A549 (cell line): Measurements from ENCODE around the gene FLNB. TPM values are rescaled to one million over a fixed set of nuclear protein-coding genes. Genes with fewer than 3 reads are reported as not detected.

Source experiments
- ATAC-seq, 2 experiments: fragments of 200-7000 bp in 1 of 2; fragments of >200 bp in 1 of 2; cut with Nextera tagmentation in 1 of 2; cut with Tn5 transposase in 1 of 2; 3 replicates each; pipeline versions ENCODE4 v1.8.0 to v1.9.1; 2018 to 2020; ENCODE audit warnings: mild to moderate bottlenecking in 1 of 2, moderate library complexity in 1 of 2
- CTCF ChIA-PET: fragments of 300-600 bp; sonication (Branson Sonifier 250); formaldehyde crosslinking; extraction: SDS; loops from one replicate; lab custom pipeline; 2021; ENCODE audit warnings: antibody characterized with exemption, inconsistent platforms; lab: Yijun Ruan, JAX
- POLR2A ChIA-PET: fragments of 350-600 bp; formaldehyde crosslinking; extraction: SDS; loops from one replicate; lab custom pipeline; 2021; ENCODE audit warnings: antibody characterized with exemption, inconsistent platforms; lab: Yijun Ruan, JAX
- DNase-seq, 2 experiments: peaks; one replicate each; pipeline versions ENCODE4 v3.0.0 to v3.0.0-alpha.2; 2011 to 2016; ENCODE audit warnings: low read depth in 1 of 2, low spot score in 1 of 2
- FAIRE-seq: peaks from 2 replicates; lab custom pipeline; 2011; peaks lifted over from hg19 to GRCh38; lab: Jason Lieb, UNC
- H3K27ac ChIP-seq, 2 experiments: fragments of >200 bp; sonication (Bioruptor Twin); formaldehyde crosslinking; 3 replicates each; pipeline ENCODE4 v1.5.1; 2016 to 2017
- H3K4me1 ChIP-seq: fragments of >200 bp; sonication (Bioruptor Twin); formaldehyde crosslinking; 3 replicates; pipeline ENCODE4 v1.6.1; 2016
- H3K4me2 ChIP-seq: fragments of >200 bp; sonication (Bioruptor Twin); formaldehyde crosslinking; 3 replicates; pipeline ENCODE4 v1.6.1; 2016
- H3K4me3 ChIP-seq: fragments of >200 bp; sonication (Bioruptor Twin); formaldehyde crosslinking; 3 replicates; pipeline ENCODE4 v1.5.1; 2016
- H3K9me3 ChIP-seq: fragments of >200 bp; sonication (Bioruptor Twin); formaldehyde crosslinking; 3 replicates; pipeline ENCODE4 v1.6.1; 2016
- BHLHE40 ChIP-seq: IDR thresholded peaks from 2 replicates; pipeline ENCODE4 v1.6.1; 2012; ENCODE audit warnings: low read depth, low read length, inconsistent platforms
- CHD4 ChIP-seq: fragments of 200-600 bp; sonication (generic); IDR thresholded peaks from 2 replicates; pipeline ENCODE4 v1.6.1; 2016; ENCODE audit warnings: antibody characterized with exemption, mild to moderate bottlenecking, borderline replicate concordance
- EHMT2 ChIP-seq: fragments of 200-600 bp; sonication (generic); IDR thresholded peaks from 2 replicates; pipeline ENCODE4 v1.6.1; 2016; ENCODE audit warnings: antibody characterized with exemption, low read depth, mild to moderate bottlenecking, moderate library complexity
- FOSB ChIP-seq: fragments of 250-450 bp; sonication (Bioruptor Pico); IDR thresholded peaks from 2 replicates; pipeline ENCODE4 v1.5.0; 2020; ENCODE audit warnings: mild to moderate bottlenecking, moderate library complexity
- FOSL2 ChIP-seq, 2 experiments: fragments of 450-650 bp in 1 of 2; fragments of >200 bp in 1 of 2; sonication (Bioruptor Twin) in 1 of 2; formaldehyde crosslinking; IDR thresholded peaks; 2 replicates each; pipeline versions ENCODE4 v1.5.0 to v1.6.1; 2016 to 2020; ENCODE audit warnings: mild to moderate bottlenecking in 1 of 2, moderate library complexity in 1 of 2
- FOXS1 ChIP-seq: fragments of 250-450 bp; sonication (Bioruptor Pico); IDR thresholded peaks from 2 replicates; pipeline ENCODE4 v1.5.0; 2020; ENCODE audit warnings: mild to moderate bottlenecking, moderate library complexity
- GATA3 ChIP-seq: IDR thresholded peaks from 2 replicates; pipeline ENCODE4 v1.6.1; 2012; ENCODE audit warnings: borderline replicate concordance
- HDAC2 ChIP-seq: fragments of 200-600 bp; sonication (generic); IDR thresholded peaks from 2 replicates; pipeline ENCODE4 v1.6.1; 2016
- HOXB5 ChIP-seq: fragments of 250-450 bp; sonication (Bioruptor Pico); IDR thresholded peaks from 2 replicates; pipeline ENCODE4 v1.5.0; 2020; ENCODE audit warnings: mild to moderate bottlenecking, moderate library complexity
- JUN ChIP-seq, 2 experiments: fragments of >200 bp; sonication (Bioruptor Twin); formaldehyde crosslinking; IDR thresholded peaks; 2 replicates in 1 of 2; 3 replicates in 1 of 2; pipeline ENCODE4 v1.6.1; 2016 to 2017
- KDM5A ChIP-seq: fragments of 200-600 bp; sonication (generic); IDR thresholded peaks from 2 replicates; pipeline ENCODE4 v1.6.1; 2016; ENCODE audit warnings: antibody characterized with exemption, mild to moderate bottlenecking
- MAFK ChIP-seq: fragments of 450-650 bp; IDR thresholded peaks from 2 replicates; pipeline ENCODE4 v1.6.1; 2014; ENCODE audit not compliant: partially characterized antibody
- MYC ChIP-seq: IDR thresholded peaks from 2 replicates; pipeline ENCODE4 v1.6.1; 2012; ENCODE audit warnings: mild to moderate bottlenecking, inconsistent platforms, low read length, improper control_type of control experiment, borderline replicate concordance
- NFE2L2 ChIP-seq: fragments of 150-350 bp; conservative IDR thresholded peaks from 2 replicates; pipeline ENCODE4 v1.6.1; 2014; ENCODE audit warnings: low read length
- PHF8 ChIP-seq: fragments of 200-600 bp; sonication (generic); IDR thresholded peaks from 2 replicates; pipeline ENCODE4 v1.6.1; 2016; ENCODE audit warnings: low read depth, mild to moderate bottlenecking, antibody characterized with exemption, moderate library complexity, borderline replicate concordance
- RAD21 ChIP-seq, 2 experiments: fragments of >200 bp in 1 of 2; sonication (Bioruptor Twin) in 1 of 2; formaldehyde crosslinking in 1 of 2; IDR thresholded peaks in 1 of 2; conservative IDR thresholded peaks in 1 of 2; 2 replicates in 1 of 2; 3 replicates in 1 of 2; pipeline ENCODE4 v1.6.1; 2012 to 2018; ENCODE audit warnings: inconsistent platforms in 1 of 2
- RARB ChIP-seq: fragments of 250-450 bp; sonication (Bioruptor Pico); IDR thresholded peaks from 2 replicates; pipeline ENCODE4 v1.8.0; 2021; ENCODE audit warnings: mild to moderate bottlenecking, moderate library complexity
- RCOR1 ChIP-seq: fragments of 150-350 bp; IDR thresholded peaks from 2 replicates; pipeline ENCODE4 v1.6.1; 2014; ENCODE audit warnings: antibody characterized with exemption, low read length, low read depth
- TP53 ChIP-seq: fragments of 250-450 bp; sonication (Bioruptor Pico); IDR thresholded peaks from 2 replicates; pipeline ENCODE4 v1.5.0; 2021; ENCODE audit warnings: mild to moderate bottlenecking, moderate library complexity
- ZFP36 ChIP-seq: fragments of 450-650 bp; IDR thresholded peaks from 2 replicates; pipeline ENCODE4 v1.6.1; 2014; ENCODE audit warnings: borderline replicate concordance; ENCODE audit not compliant: partially characterized antibody
- ZNF302 ChIP-seq: fragments of 250-450 bp; sonication (Bioruptor Pico); IDR thresholded peaks from 2 replicates; pipeline ENCODE4 v1.9.0; 2021; ENCODE audit warnings: inconsistent platforms, mild to moderate bottlenecking, moderate library complexity
- ZSCAN20 ChIP-seq: fragments of 250-450 bp; sonication (Bioruptor Pico); IDR thresholded peaks from 2 replicates; pipeline ENCODE4 v1.8.0; 2022; ENCODE audit warnings: mild to moderate bottlenecking, moderate library complexity
- WGBS: methylation state at CpG from one replicate; pipeline ENCODE4 v1.1.6; 2017; ENCODE audit errors: missing lambda C conversion rate; 5-methylcytosine and 5-hydroxymethylcytosine counted together
- polyA plus RNA-seq, 4 experiments: library from polyadenylated mRNA; depleted of rRNA in 3 of 4; stranded (reverse); fragments of >200 nt; fragmentation: RNase III in 1 of 4; extraction: RNeasy Plus Mini Kit Qiagen cat#74134 plus additional on column Dnase treatment in 1 of 4; gene quantifications; 2 replicates in 3 of 4; 3 replicates in 1 of 4; pipeline ENCODE4 v1.2.3, GENCODE V29; 2011 to 2017
- TF ChIP-seq, protein P1 (sequence below): fragments of >200 bp; sonication (Bioruptor Twin); formaldehyde crosslinking; IDR thresholded peaks from 3 replicates; pipeline ENCODE4 v1.6.1; 2016
- TF ChIP-seq, protein P2 (sequence below): fragments of >200 bp; sonication (Bioruptor Twin); formaldehyde crosslinking; IDR thresholded peaks from 3 replicates; pipeline ENCODE4 v1.5.1; 2016
- TF ChIP-seq, protein P3 (sequence below): fragments of 250-450 bp; sonication (Bioruptor Pico); IDR thresholded peaks from 2 replicates; pipeline ENCODE4 v1.5.0; 2020; ENCODE audit warnings: low read depth, mild to moderate bottlenecking, moderate library complexity
- TF ChIP-seq, protein P4 (sequence below): IDR thresholded peaks from 2 replicates; pipeline ENCODE4 v1.6.1; 2012; ENCODE audit warnings: low read depth, borderline replicate concordance
- TF ChIP-seq, protein P5 (sequence below): fragments of >200 bp; sonication (Bioruptor Twin); formaldehyde crosslinking; IDR thresholded peaks from 2 replicates; pipeline ENCODE4 v1.6.1; 2016
- TF ChIP-seq, protein P6 (sequence below): IDR thresholded peaks from 2 replicates; pipeline ENCODE4 v1.6.1; 2012
- TF ChIP-seq, protein P7 (sequence below): IDR thresholded peaks from 2 replicates; pipeline ENCODE4 v1.6.1; 2012

The FLNB gene
- polyA plus RNA-seq, 2 of the 4 experiments (the other 2 are of a cell fraction): 235 to 439 TPM

DNA sequence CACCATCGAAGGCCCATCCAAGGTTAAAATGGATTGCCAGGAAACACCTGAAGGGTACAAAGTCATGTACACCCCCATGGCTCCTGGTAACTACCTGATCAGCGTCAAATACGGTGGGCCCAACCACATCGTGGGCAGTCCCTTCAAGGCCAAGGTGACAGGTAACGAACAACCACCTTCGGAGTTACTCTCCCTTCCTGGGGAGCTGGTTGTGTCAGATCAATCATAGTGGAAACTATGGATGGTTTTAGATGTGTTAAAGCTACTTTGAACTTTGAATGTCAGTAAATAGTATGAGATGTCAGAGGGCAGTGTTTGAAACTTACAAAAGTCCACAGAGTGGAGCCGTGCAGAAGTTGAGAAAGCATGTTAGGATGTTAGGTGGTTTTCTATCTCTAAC, 160.3 kb downstream of the FLNB start:
- POLR2A ChIA-PET: no interaction called here
- Histone ChIP-seq H3K4me3 (no peak overlapping the region), H3K4me1 (peaks cover 93% of the 10 kb centered on the region)
- ATAC-seq (no peak), FAIRE-seq (no peak)
- CTCF ChIA-PET: interaction anchor here (1.1 to 4.8 kb wide), 4 partner anchors 9 to 160 kb away, joined by 3 to 49 read pairs (median 4); partner anchors contain the start of gene FLNB
- TF ChIP-seq HDAC2 (no peak), ZNF302 (CRISPR knock-in tag) (no peak), KDM5A (no peak), TP53 (no peak), MAFK (no peak), HOXB5 (no peak), ZFP36 (no peak), ZSCAN20 (CRISPR knock-in tag) (no peak), NFE2L2 (no peak), FOSB (no peak), CHD4 (no peak), FOXS1 (CRISPR knock-in tag) (no peak), PHF8 (no peak)
- TF ChIP-seq, protein P1, sequence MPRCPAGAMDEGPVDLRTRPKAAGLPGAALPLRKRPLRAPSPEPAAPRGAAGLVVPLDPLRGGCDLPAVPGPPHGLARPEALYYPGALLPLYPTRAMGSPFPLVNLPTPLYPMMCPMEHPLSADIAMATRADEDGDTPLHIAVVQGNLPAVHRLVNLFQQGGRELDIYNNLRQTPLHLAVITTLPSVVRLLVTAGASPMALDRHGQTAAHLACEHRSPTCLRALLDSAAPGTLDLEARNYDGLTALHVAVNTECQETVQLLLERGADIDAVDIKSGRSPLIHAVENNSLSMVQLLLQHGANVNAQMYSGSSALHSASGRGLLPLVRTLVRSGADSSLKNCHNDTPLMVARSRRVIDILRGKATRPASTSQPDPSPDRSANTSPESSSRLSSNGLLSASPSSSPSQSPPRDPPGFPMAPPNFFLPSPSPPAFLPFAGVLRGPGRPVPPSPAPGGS: no peak
- TF ChIP-seq, protein P2, sequence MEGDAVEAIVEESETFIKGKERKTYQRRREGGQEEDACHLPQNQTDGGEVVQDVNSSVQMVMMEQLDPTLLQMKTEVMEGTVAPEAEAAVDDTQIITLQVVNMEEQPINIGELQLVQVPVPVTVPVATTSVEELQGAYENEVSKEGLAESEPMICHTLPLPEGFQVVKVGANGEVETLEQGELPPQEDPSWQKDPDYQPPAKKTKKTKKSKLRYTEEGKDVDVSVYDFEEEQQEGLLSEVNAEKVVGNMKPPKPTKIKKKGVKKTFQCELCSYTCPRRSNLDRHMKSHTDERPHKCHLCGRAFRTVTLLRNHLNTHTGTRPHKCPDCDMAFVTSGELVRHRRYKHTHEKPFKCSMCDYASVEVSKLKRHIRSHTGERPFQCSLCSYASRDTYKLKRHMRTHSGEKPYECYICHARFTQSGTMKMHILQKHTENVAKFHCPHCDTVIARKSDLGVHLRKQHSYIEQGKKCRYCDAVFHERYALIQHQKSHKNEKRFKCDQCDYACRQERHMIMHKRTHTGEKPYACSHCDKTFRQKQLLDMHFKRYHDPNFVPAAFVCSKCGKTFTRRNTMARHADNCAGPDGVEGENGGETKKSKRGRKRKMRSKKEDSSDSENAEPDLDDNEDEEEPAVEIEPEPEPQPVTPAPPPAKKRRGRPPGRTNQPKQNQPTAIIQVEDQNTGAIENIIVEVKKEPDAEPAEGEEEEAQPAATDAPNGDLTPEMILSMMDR: no peak
- TF ChIP-seq, all 56 proteins: peak for 0
- H3K27ac ChIP-seq: peak overlapping the region; percentile 98
- H3K9me3 ChIP-seq: no peaks in the 10 kb centered on the region
- no peak for DNase-seq
- H3K4me2 ChIP-seq: no peak overlapping the region
- WGBS: 89% methylated on average over 7 of the region's 7 CpGs

DNA sequence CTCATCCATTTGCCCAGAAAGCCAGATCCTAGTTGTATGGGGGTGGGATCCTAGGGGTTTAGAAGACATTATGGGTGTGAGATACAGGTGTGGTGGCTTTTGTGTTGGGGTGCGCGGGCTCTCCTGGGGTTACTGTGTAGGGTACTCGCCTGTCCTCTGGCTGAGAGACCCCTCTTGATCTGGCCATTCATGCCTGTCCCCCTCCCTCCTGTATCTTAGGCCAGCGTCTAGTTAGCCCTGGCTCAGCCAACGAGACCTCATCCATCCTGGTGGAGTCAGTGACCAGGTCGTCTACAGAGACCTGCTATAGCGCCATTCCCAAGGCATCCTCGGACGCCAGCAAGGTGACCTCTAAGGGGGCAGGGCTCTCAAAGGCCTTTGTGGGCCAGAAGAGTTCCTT, 161.1 kb downstream of the FLNB start:
- ChIA-PET POLR2A (no interaction called here), CTCF (no interaction called here)
- peaks cover 95% of the 10 kb centered on the region for H3K4me1 ChIP-seq
- H3K4me2 ChIP-seq: no peak overlapping the region
- peak overlapping the region in 1 of 2 experiments; percentile 98; a peak in 3 of 6 replicates for H3K27ac ChIP-seq
- TF ChIP-seq RCOR1 (no peak), FOSB (no peak), MYC (no peak), BHLHE40 (no peak), KDM5A (no peak), RAD21 (conservative IDR thresholded peaks at IDR 0.05 in 1 of 2, IDR thresholded peaks at IDR 0.05 in 1 of 2) (no peak), PHF8 (no peak), FOSL2 (IDR thresholded peaks at IDR 0.05) (no peak), FOSL2 (CRISPR knock-in tag; IDR thresholded peaks at IDR 0.05) (no peak), JUN (IDR thresholded peaks at IDR 0.05) (no peak), RARB (CRISPR knock-in tag) (no peak), GATA3 (no peak), EHMT2 (no peak)
- TF ChIP-seq, protein P3, sequence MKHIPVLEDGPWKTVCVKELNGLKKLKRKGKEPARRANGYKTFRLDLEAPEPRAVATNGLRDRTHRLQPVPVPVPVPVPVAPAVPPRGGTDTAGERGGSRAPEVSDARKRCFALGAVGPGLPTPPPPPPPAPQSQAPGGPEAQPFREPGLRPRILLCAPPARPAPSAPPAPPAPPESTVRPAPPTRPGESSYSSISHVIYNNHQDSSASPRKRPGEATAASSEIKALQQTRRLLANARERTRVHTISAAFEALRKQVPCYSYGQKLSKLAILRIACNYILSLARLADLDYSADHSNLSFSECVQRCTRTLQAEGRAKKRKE (CRISPR knock-in tag): no peak
- TF ChIP-seq, protein P2: no peak
- TF ChIP-seq, protein P4, sequence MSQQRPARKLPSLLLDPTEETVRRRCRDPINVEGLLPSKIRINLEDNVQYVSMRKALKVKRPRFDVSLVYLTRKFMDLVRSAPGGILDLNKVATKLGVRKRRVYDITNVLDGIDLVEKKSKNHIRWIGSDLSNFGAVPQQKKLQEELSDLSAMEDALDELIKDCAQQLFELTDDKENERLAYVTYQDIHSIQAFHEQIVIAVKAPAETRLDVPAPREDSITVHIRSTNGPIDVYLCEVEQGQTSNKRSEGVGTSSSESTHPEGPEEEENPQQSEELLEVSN: no peak
- TF ChIP-seq, protein P5, sequence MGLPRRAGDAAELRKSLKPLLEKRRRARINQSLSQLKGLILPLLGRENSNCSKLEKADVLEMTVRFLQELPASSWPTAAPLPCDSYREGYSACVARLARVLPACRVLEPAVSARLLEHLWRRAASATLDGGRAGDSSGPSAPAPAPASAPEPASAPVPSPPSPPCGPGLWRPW: no peak
- TF ChIP-seq, protein P6, sequence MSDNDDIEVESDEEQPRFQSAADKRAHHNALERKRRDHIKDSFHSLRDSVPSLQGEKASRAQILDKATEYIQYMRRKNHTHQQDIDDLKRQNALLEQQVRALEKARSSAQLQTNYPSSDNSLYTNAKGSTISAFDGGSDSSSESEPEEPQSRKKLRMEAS: no peak
- TF ChIP-seq, protein P7, sequence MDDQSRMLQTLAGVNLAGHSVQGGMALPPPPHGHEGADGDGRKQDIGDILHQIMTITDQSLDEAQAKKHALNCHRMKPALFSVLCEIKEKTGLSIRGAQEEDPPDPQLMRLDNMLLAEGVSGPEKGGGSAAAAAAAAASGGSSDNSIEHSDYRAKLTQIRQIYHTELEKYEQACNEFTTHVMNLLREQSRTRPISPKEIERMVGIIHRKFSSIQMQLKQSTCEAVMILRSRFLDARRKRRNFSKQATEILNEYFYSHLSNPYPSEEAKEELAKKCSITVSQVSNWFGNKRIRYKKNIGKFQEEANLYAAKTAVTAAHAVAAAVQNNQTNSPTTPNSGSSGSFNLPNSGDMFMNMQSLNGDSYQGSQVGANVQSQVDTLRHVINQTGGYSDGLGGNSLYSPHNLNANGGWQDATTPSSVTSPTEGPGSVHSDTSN: no peak
- DNase-seq (no peak), FAIRE-seq (no peak), ATAC-seq (no peak)
- 100% methylated on average over 2 of the region's 9 CpGs for WGBS
- no peaks in the 10 kb centered on the region for H3K9me3 ChIP-seq
- H3K4me3 ChIP-seq: no peak overlapping the region
